AG04450 (cell line): ENCODE data around the gene NCBP3. TPM values are rescaled to one million over a fixed set of nuclear protein-coding genes. Genes with fewer than 3 reads are reported as not detected.

Experiments used
- CTCF ChIA-PET: fragments of 300-600, 350-600 bp; formaldehyde crosslinking; extraction: SDS; loops from one replicate; lab custom pipeline; 2022; ENCODE audit warnings: antibody characterized with exemption, inconsistent platforms; lab: Charles Lee
- POLR2A ChIA-PET: fragments of 350-600 bp; formaldehyde crosslinking; extraction: SDS; loops from one replicate; lab custom pipeline; 2021; ENCODE audit warnings: antibody characterized with exemption, inconsistent platforms; lab: Yijun Ruan, JAX
- DNase-seq: peaks from one replicate; pipeline ENCODE4 v3.0.0-alpha.2; 2011; ENCODE audit warnings: low read depth, low spot score
- H3K27ac ChIP-seq: one replicate; pipeline ENCODE4 v1.5.1; 2012; ENCODE audit warnings: low read depth, low read length, control low read depth
- H3K27me3 ChIP-seq: one replicate; pipeline ENCODE4 v1.6.0; 2012; ENCODE audit warnings: low read length; ENCODE audit not compliant: control insufficient read depth, insufficient read depth
- H3K4me3 ChIP-seq: 2 replicates; pipeline ENCODE4 v1.5.1; 2011; ENCODE audit warnings: mild to moderate bottlenecking, low read depth, low read length, control low read depth
- H3K9me3 ChIP-seq: 2 replicates; pipeline ENCODE4 v1.5.1; 2012; ENCODE audit warnings: low read length; ENCODE audit not compliant: control insufficient read depth, insufficient read depth
- CTCF ChIP-seq: IDR thresholded peaks from 2 replicates; pipeline ENCODE4 v1.5.1; 2011; ENCODE audit warnings: low read depth, low read length, control low read depth, inconsistent platforms
- polyA plus RNA-seq: library from polyadenylated mRNA; depleted of rRNA; stranded (reverse); fragments of >200 nt; gene quantifications from 2 replicates; pipeline ENCODE4 v1.2.3, GENCODE V29; 2011

Gene NCBP3
- polyA plus RNA-seq, 1 experiment: 28.5 TPM

GRCh38 chr17:3817851-3818605 lies 28.0 kb downstream of the NCBP3 start:
- Histone ChIP-seq H3K27me3 (no peaks in the 10 kb centered on the region), H3K27ac (no peak overlapping the region), H3K4me3 (no peak overlapping the region), H3K9me3 (no peaks in the 10 kb centered on the region)
- no peak for TF ChIP-seq CTCF
- no peak for DNase-seq
- CTCF ChIA-PET: interaction anchor here (0.7 to 3.7 kb wide), 3 partner anchors 10 to 80 kb away, joined by 3 to 19 read pairs (median 8); partner anchors contain the start of gene NCBP3
- POLR2A ChIA-PET: no interaction called here

- POLR2A ChIA-PET: no interaction called here
Observed at GRCh38 chr17:3815925-3816324, 30.1 kb downstream of the NCBP3 start.

GRCh38 chr17:3815122-3815521 lies 30.9 kb downstream of the NCBP3 start:
- Histone ChIP-seq H3K27me3 (no peaks in the 10 kb centered on the region), H3K27ac (no peak overlapping the region), H3K4me3 (no peak overlapping the region), H3K9me3 (no peaks in the 10 kb centered on the region)
- ChIA-PET POLR2A (no interaction called here), CTCF (interaction anchor here (0.6 to 3.7 kb wide), 3 partner anchors 12 to 78 kb away, joined by 4 to 19 read pairs (median 18); partner anchors contain the start of gene NCBP3)
- TF ChIP-seq CTCF: no peak
- DNase-seq: no peak

More at GRCh38 chr17:3815925-3816324, 30.1 kb downstream of the NCBP3 start:
- CTCF ChIA-PET: interaction anchor here (3.2 to 3.7 kb wide), 2 partner anchors 30 to 78 kb away, joined by 18 to 19 read pairs; partner anchors contain the start of gene NCBP3
- Histone ChIP-seq H3K4me3 (no peak overlapping the region), H3K9me3 (no peaks in the 10 kb centered on the region), H3K27me3 (no peaks in the 10 kb centered on the region), H3K27ac (no peak overlapping the region)
- TF ChIP-seq CTCF: 0 out of 2 replicates have a peak, but pooled peaks have one; percentile 18
- DNase-seq: no peak

- ChIA-PET CTCF (interaction anchor here (0.6 to 3.7 kb wide), 3 partner anchors 13 to 77 kb away, joined by 4 to 19 read pairs (median 18); partner anchors contain the start of gene NCBP3), POLR2A (no interaction called here)
- DNase-seq: no peak
- no peak overlapping the region for H3K4me3 ChIP-seq
- H3K9me3 ChIP-seq: no peaks in the 10 kb centered on the region
- H3K27ac ChIP-seq: no peak overlapping the region
- no peaks in the 10 kb centered on the region for H3K27me3 ChIP-seq
- no peak for TF ChIP-seq CTCF
Observed at GRCh38 chr17:3814361-3814760, 31.7 kb downstream of the NCBP3 start.

DNA sequence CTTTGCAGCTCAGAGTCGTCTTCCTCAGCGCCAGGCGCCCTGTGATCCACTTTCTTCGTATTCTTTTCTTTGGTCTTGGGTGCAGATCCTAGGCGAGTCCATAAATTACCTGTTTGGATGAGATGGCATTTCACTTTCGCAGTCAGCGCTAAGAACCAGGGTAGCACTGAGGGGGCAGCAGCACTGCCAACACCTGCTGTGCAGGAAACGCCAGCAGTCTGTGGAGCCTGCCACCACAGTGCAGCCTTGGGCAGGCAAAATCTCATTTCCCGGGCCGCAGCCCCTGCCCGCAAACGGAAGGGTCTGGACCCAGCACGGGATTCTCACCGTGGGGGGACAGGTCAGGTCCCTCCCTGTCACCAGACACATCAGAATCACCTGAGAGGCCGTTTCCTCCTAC lies 32.9 kb downstream of the NCBP3 start:
- no peak for DNase-seq
- no peak for TF ChIP-seq CTCF
- POLR2A ChIA-PET: no interaction called here
- H3K27me3 ChIP-seq: no peaks in the 10 kb centered on the region
- H3K27ac ChIP-seq: no peak overlapping the region
- CTCF ChIA-PET: interaction anchor here (1.2 to 2.6 kb wide), 2 partner anchors 33 to 79 kb away, joined by 3 to 12 read pairs; partner anchors contain the start of gene NCBP3
- H3K9me3 ChIP-seq: no peaks in the 10 kb centered on the region
- H3K4me3 ChIP-seq: no peak overlapping the region
